Peyer's patch (tissue), 4 donors: Measurements from ENCODE around the gene TBX3. TPM values are rescaled to one million over a fixed set of nuclear protein-coding genes. Genes with fewer than 3 reads are reported as not detected.
A peak's percentile ranks its signal among the peaks of the same experiment; 100 is the strongest.

Experiments used
- DNase-seq, 3 donors: peaks; one replicate each; pipeline ENCODE4 v3.0.0-alpha.2; 2017 to 2019
- H3K27ac ChIP-seq, 4 donors: fragments of 200-600 bp; sonication (generic); one replicate each; pipeline ENCODE4 v1.5.1; 2016 to 2019
- H3K27me3 ChIP-seq, 2 donors: fragments of 200-600 bp; sonication (generic); one replicate each; pipeline ENCODE4 v1.5.1; 2019
- H3K36me3 ChIP-seq, 3 donors: fragments of 200-600 bp; sonication (generic); one replicate each; pipeline ENCODE4 v1.5.1; 2016 to 2019
- H3K4me1 ChIP-seq, 4 donors: fragments of 200-600 bp; sonication (generic); one replicate each; pipeline ENCODE4 v1.5.1; 2016 to 2019
- H3K4me3 ChIP-seq, 4 donors: fragments of 200-600 bp; sonication (generic); 1 replicate in 3 of 4; 2 replicates in 1 of 4; pipeline ENCODE4 v1.5.1; 2016 to 2019; ENCODE audit warnings: mild to moderate bottlenecking in 1 of 4
- H3K9me3 ChIP-seq, 4 donors: fragments of 200-600 bp; sonication (generic); one replicate each; pipeline ENCODE4 v1.5.1; 2016 to 2019; ENCODE audit warnings: mild to moderate bottlenecking in 1 of 4
- POLR2A ChIP-seq, 2 donors: fragments of 450-650 bp; IDR thresholded peaks; one replicate each; pipeline ENCODE4 v1.5.1; 2017; ENCODE audit warnings: antibody characterized with exemption in 2 of 2, mild to moderate bottlenecking in 2 of 2, moderate library complexity in 2 of 2
- total RNA-seq, 4 donors: library from RNA; depleted of rRNA; stranded (reverse); fragments of >200 nt; gene quantifications; one replicate each; pipeline ENCODE4 v1.1.0, GENCODE V29; 2016
- TF ChIP-seq, protein P1 (sequence below), 6 experiments: fragments of 450-650 bp in 4 of 6; fragments of 200-600 bp in 2 of 6; sonication (generic) in 1 of 6; IDR thresholded peaks; one replicate each; pipeline ENCODE4 v1.5.1; 2017 to 2019; ENCODE audit warnings: antibody characterized with exemption in 6 of 6, mild to moderate bottlenecking in 3 of 6, moderate library complexity in 1 of 6

The TBX3 gene
- total RNA-seq, 4 donors from 2014 or later = 50.3 to 90.0 (median 80.2) TPM

DNA sequence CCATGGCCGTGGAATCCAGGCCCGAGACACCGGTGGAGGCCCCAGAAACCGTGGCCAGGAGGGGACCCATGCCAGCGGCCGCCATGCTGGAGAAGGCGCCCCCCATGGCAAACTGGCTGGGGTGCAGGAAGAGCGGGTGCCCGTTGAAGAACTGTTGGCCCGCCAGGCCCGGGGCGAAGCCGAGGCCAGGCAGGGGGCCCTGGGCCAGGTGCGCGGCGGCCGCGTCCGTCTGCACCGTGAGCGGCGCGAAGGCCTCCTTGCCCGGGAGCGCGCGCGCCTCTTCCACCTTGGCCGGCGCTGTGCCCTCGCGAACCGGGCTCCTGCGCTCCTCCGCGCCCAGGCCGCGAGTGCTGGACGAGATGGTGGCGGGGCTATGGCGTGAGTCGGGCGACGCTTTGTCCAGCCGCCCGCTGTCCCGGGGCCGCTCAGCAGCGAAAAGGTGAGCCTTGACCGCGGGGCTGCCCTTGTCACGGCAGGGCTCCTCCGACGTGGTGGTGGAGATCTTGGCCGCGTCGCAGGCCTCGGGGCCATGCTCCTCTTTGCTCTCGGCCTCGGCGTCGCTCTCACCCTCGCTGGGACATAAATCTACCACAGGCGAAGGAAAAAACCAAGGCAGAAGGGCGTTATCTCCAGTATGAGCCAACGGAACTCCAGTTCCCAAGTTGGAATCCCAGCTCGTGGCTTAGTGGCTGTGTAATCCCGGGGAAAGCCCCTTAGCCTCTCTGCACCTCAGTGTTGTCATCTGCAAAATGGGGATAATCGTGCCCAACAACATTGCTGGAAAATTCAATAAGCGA, 9.5 kb downstream of the TBX3 start:
- Histone ChIP-seq H3K27me3 (no peaks in the 10 kb centered on the region), H3K4me1 (peaks cover 0 to 7% (median 0%) of the 10 kb centered on the region in 4 donors), H3K4me3 (peak overlapping the region in 1 of 4 donors; percentile 1), H3K27ac (peak overlapping the region in 2 of 4 donors; percentile 2 to 52), H3K9me3 (no peaks in the 10 kb centered on the region), H3K36me3 (peaks cover 0 to 57% (median 0%) of the 10 kb centered on the region in 3 donors)
- TF ChIP-seq, protein P1, sequence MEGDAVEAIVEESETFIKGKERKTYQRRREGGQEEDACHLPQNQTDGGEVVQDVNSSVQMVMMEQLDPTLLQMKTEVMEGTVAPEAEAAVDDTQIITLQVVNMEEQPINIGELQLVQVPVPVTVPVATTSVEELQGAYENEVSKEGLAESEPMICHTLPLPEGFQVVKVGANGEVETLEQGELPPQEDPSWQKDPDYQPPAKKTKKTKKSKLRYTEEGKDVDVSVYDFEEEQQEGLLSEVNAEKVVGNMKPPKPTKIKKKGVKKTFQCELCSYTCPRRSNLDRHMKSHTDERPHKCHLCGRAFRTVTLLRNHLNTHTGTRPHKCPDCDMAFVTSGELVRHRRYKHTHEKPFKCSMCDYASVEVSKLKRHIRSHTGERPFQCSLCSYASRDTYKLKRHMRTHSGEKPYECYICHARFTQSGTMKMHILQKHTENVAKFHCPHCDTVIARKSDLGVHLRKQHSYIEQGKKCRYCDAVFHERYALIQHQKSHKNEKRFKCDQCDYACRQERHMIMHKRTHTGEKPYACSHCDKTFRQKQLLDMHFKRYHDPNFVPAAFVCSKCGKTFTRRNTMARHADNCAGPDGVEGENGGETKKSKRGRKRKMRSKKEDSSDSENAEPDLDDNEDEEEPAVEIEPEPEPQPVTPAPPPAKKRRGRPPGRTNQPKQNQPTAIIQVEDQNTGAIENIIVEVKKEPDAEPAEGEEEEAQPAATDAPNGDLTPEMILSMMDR (IDR thresholded peaks at IDR 0.05) = no peak
- TF ChIP-seq POLR2A (IDR thresholded peaks at IDR 0.05) = no peak
- peak in 1 of 3 donors; percentile 39 for DNase-seq

DNA sequence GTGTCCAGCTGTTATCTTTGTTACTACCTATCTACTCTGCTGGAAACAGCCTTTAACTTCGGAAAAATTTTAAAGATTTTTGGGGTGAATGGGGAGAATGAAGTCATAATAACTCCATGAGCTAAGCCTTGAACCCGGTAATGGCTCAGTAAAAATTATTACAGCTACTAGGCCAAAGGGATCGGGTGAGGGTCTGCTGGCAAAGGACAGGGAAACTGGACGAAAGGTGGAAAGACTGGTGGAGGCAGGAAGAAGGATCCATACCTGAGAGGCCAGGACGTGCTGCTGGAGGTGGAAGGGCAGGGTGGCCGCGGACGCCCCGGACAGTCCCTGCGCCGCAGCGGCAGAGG, 10.1 kb downstream of the TBX3 start:
- no peak for TF ChIP-seq POLR2A (IDR thresholded peaks at IDR 0.05)
- TF ChIP-seq, protein P1 (IDR thresholded peaks at IDR 0.05) = no peak
- Histone ChIP-seq H3K27ac (peak overlapping the region in 2 of 4 donors; percentile 2 to 52), H3K9me3 (no peaks in the 10 kb centered on the region), H3K36me3 (peaks cover 0 to 51% (median 0%) of the 10 kb centered on the region in 3 donors), H3K27me3 (no peaks in the 10 kb centered on the region), H3K4me1 (peaks cover 0 to under 1% (median 0%) of the 10 kb centered on the region in 4 donors), H3K4me3 (peak overlapping the region in 1 of 4 donors; percentile 1)
- DNase-seq = no peak

DNA sequence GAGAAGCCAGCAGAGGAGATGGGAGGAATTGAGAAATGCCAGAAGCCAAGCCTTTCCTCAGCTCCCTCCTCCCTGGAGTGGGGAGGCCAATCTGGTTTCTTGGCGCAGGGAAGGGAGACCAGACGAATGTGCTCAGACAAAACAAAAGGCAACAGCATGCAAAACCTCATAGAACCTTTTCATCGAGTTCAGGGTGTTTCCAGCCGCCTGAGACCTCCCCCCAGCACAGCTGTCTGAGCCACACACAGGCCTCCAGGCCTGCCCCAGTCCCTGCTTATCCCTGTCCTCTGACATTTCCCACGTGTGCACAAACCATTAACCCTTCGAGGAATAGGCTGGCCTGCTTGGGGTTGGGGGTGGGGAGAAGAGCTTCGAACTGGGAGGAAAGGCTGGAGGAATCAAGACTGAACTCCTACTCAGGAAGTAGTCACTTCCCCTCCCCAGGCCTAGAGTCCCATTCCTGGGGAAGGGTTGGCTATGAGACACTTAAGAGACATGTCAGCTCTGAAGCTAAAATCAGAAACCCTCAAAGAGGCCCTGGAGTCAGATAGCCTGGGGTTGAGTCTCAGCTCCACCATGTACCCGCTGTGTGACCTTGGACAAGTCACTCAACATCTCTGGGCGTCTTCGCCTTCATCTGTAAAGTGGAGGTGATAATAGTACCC, 10.7 kb downstream of the TBX3 start:
- peak in 1 of 3 donors; percentile 43 for DNase-seq
- H3K27me3 ChIP-seq = no peaks in the 10 kb centered on the region

DNA sequence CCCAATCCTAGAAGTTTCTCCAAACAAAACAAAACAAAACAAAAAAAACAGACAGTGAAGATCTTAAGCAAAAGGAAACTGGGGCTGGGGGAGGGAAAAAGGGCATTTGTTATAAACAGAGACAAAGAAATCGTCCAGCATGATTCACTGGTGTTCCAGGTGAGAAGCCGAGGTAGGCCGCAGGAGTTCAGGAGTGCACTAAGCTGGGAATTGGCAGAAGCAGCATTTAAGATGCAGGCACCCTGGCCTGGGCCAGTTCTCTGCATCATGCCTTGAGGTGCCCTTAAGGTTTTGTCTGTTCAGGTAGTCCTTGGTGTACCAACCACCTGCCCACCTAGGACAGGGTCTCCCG, 11.2 kb downstream of the TBX3 start:
- H3K27me3 ChIP-seq = no peaks in the 10 kb centered on the region
- H3K27ac ChIP-seq = peak overlapping the region in 2 of 4 donors; percentile 2 to 52
- TF ChIP-seq, protein P1 (IDR thresholded peaks at IDR 0.05) = no peak
- TF ChIP-seq POLR2A (IDR thresholded peaks at IDR 0.05) = no peak
- no peaks in the 10 kb centered on the region for H3K9me3 ChIP-seq
- no peak overlapping the region for H3K4me3 ChIP-seq
- DNase-seq = no peak
- peaks cover 0 to 51% (median 0%) of the 10 kb centered on the region in 3 donors for H3K36me3 ChIP-seq
- no peaks in the 10 kb centered on the region for H3K4me1 ChIP-seq

More for the DNA sequence above, 10.7 kb downstream of the TBX3 start:
- TF ChIP-seq, protein P1 (IDR thresholded peaks at IDR 0.05) = no peak
- no peak for TF ChIP-seq POLR2A (IDR thresholded peaks at IDR 0.05)
- no peaks in the 10 kb centered on the region for H3K9me3 ChIP-seq
- H3K27ac ChIP-seq = peak overlapping the region in 2 of 4 donors; percentile 2 to 52
- H3K36me3 ChIP-seq = peaks cover 0 to 51% (median 0%) of the 10 kb centered on the region in 3 donors
- H3K4me3 ChIP-seq = no peak overlapping the region
- H3K4me1 ChIP-seq = no peaks in the 10 kb centered on the region

DNA sequence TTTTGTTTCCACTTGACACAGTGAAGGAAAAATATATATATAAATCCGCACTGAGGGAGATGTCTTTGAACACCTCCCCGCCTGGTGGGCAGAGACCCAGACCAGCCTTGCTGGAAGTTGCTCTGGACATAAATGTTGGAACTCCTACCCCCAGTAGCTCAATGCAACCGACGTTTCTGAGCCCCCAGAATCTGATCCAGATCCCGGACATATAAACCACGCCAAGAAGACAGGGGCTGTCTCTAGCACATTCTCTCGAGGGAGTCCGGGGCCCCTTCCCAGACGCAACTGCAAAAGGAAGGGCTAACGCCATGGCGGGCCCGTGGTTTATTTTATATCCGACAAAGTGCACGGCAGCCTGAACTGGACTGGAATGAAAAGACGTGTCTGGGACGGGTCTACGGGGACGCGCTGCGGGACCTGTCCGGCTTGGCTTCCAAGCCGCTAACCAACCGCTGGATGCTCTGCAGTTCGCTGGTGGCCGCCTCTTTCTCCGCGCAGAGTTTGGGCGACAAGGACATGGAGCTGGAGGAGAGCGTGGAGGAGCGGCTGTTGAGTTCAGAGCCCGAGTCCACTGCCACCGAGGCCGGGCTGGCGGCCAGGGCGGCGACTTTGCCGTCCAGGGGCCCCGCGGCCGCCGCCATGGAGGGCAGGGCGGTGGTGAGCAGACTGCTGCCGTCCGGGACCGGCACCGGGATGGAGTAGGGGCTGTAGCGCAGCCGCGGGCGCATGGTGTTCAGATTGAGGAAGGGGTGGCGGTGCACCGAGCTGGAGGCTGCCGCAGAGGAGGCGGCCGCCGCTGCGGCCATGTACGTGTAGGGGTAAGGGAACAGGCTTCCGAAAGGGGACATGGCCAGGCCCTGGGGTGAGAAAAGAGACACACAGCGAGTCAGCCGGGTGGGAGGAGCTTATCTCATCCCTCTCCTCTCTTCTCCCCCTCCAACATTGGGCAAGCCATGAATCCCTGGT, 12.2 kb downstream of the TBX3 start:
- TF ChIP-seq, protein P1 (IDR thresholded peaks at IDR 0.05) = no peak
- TF ChIP-seq POLR2A (IDR thresholded peaks at IDR 0.05) = no peak
- H3K4me3 ChIP-seq = no peak overlapping the region
- DNase-seq = no peak
- peaks cover 0 to 41% (median 0%) of the 10 kb centered on the region in 3 donors for H3K36me3 ChIP-seq
- H3K9me3 ChIP-seq = no peaks in the 10 kb centered on the region
- peaks cover 0 to 9% (median 0%) of the 10 kb centered on the region in 4 donors for H3K4me1 ChIP-seq
- H3K27ac ChIP-seq = peak overlapping the region in 2 of 4 donors; percentile 19 to 46
- no peaks in the 10 kb centered on the region for H3K27me3 ChIP-seq
